HepG2 (cell line): Measurements from ENCODE around the gene GTF3C5. TPM values are rescaled to one million over a fixed set of nuclear protein-coding genes. Genes with fewer than 3 reads are reported as not detected.
A peak's percentile ranks its signal among the peaks of the same experiment; 100 is the strongest.

Source experiments
- ETV5 ChIP-seq: IDR thresholded peaks from 2 replicates; pipeline ENCODE4 v1.6.1; 2018; ENCODE audit warnings: missing biosample characterization, missing genetic modification reagents, inconsistent platforms, borderline replicate concordance
- KDM2A ChIP-seq: sonication (generic); formaldehyde crosslinking; IDR thresholded peaks from 2 replicates; pipeline ENCODE4 v1.4.0; 2020; ENCODE audit warnings: low read depth, missing genetic modification reagents, borderline replicate concordance
- SNRNP70 ChIP-seq: fragments of 200-400 bp; formaldehyde crosslinking; IDR thresholded peaks from 2 replicates; pipeline ENCODE4 v1.6.1; 2017; ENCODE audit warnings: mild to moderate bottlenecking, low read depth, low read length, moderate library complexity
- ZNF550 ChIP-seq: sonication (generic); formaldehyde crosslinking; IDR thresholded peaks from 2 replicates; pipeline ENCODE4 v1.4.0; 2020; ENCODE audit warnings: mild to moderate bottlenecking, missing genetic modification reagents, borderline replicate concordance
- ZNF788 ChIP-seq: sonication (generic); formaldehyde crosslinking; IDR thresholded peaks from 2 replicates; pipeline ENCODE4 v1.5.0; 2020; ENCODE audit warnings: mild to moderate bottlenecking, missing genetic modification reagents, borderline replicate concordance
- polyA plus RNA-seq, 8 experiments: library from polyadenylated mRNA; depleted of rRNA in 3 of 8; stranded (reverse) in 7 of 8; unstranded in 1 of 8; fragments of >200 nt; fragmentation: Illumina TruSeq in 4 of 8; extraction: Trizol in 4 of 8; gene quantifications; 2 replicates each; pipeline versions ENCODE4 v1.2.1 to v1.2.3, GENCODE V29; 2011 to 2016; ENCODE audit warnings: low read depth in 4 of 8, missing spikeins in 1 of 8, mixed read lengths in 1 of 8; ENCODE audit not compliant: insufficient read depth in 1 of 8
- total RNA-seq, 5 experiments: library from RNA; depleted of rRNA; stranded (reverse); fragments of >200 nt; fragmentation: Illumina TruSeq; extraction: Trizol; gene quantifications; 2 replicates each; pipeline ENCODE4 v1.2.3, GENCODE V29; 2016; ENCODE audit warnings: low read depth in 1 of 5
- TF ChIP-seq, protein P1 (sequence below): sonication (generic); formaldehyde crosslinking; IDR thresholded peaks from 2 replicates; pipeline ENCODE4 v1.4.0; 2020; ENCODE audit warnings: missing genetic modification reagents
- TF ChIP-seq, protein P2 (sequence below): sonication (generic); formaldehyde crosslinking; IDR thresholded peaks from 2 replicates; pipeline ENCODE4 v1.5.0; 2020; ENCODE audit warnings: missing genetic modification reagents, mild to moderate bottlenecking, borderline replicate concordance
- TF ChIP-seq, protein P3 (sequence below): sonication (generic); formaldehyde crosslinking; IDR thresholded peaks from 2 replicates; pipeline ENCODE4 v1.4.0; 2020; ENCODE audit warnings: missing genetic modification reagents
- TF ChIP-seq, protein P4 (sequence below): sonication (generic); formaldehyde crosslinking; IDR thresholded peaks from 2 replicates; pipeline ENCODE4 v1.5.0; 2020; ENCODE audit warnings: mild to moderate bottlenecking, missing genetic modification reagents, borderline replicate concordance

Gene GTF3C5
- total and polyA plus RNA-seq, 2 of the 13 experiments (the other 11 are each of a cell fraction or from before 2014, with no cell fraction given), result 66.9 to 92.6 TPM

DNA sequence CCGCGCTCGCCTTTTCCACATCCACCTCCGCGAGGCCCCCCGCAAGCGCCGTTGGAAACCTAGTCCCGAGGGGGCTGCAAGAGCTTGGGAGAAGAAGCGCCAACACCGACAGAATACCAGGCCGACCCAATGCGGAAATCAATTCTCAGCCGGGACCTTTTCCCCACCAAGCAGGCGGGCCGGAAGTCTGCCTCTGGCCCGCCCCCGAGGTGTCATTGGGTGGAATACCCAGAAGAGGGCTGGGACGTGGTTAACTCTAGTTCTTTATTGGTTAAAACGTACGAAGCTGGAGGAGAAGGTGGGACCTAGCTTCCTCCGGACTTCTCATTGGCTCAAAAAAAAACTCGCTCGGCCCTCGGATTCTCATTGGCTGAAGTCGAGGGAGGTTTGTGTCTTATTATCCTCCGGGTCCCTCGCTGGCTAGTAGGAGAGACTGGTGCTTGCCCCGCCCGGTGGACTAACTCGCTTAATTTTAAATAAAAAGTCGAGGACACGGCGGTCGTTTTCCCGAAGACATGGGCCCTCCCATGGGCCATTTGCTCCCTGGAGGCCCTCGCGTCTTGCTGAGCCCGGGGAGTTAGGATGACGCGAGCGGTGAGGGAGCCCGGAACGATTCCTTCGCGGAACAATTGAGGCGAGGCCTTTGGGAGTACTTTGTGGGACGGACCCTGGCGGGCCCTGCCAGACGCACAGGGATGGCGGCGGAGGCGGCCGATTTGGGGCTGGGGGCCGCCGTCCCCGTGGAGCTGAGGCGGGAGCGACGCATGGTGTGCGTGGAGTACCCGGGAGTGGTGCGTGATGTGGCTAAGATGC lies at the start of gene GTF3C5 (continued):
- TF ChIP-seq, protein P1, sequence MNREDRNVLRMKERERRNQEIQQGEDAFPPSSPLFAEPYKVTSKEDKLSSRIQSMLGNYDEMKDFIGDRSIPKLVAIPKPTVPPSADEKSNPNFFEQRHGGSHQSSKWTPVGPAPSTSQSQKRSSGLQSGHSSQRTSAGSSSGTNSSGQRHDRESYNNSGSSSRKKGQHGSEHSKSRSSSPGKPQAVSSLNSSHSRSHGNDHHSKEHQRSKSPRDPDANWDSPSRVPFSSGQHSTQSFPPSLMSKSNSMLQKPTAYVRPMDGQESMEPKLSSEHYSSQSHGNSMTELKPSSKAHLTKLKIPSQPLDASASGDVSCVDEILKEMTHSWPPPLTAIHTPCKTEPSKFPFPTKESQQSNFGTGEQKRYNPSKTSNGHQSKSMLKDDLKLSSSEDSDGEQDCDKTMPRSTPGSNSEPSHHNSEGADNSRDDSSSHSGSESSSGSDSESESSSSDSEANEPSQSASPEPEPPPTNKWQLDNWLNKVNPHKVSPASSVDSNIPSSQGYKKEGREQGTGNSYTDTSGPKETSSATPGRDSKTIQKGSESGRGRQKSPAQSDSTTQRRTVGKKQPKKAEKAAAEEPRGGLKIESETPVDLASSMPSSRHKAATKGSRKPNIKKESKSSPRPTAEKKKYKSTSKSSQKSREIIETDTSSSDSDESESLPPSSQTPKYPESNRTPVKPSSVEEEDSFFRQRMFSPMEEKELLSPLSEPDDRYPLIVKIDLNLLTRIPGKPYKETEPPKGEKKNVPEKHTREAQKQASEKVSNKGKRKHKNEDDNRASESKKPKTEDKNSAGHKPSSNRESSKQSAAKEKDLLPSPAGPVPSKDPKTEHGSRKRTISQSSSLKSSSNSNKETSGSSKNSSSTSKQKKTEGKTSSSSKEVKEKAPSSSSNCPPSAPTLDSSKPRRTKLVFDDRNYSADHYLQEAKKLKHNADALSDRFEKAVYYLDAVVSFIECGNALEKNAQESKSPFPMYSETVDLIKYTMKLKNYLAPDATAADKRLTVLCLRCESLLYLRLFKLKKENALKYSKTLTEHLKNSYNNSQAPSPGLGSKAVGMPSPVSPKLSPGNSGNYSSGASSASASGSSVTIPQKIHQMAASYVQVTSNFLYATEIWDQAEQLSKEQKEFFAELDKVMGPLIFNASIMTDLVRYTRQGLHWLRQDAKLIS (CRISPR knock-in tag), result no peak
- TF ChIP-seq, protein P2, sequence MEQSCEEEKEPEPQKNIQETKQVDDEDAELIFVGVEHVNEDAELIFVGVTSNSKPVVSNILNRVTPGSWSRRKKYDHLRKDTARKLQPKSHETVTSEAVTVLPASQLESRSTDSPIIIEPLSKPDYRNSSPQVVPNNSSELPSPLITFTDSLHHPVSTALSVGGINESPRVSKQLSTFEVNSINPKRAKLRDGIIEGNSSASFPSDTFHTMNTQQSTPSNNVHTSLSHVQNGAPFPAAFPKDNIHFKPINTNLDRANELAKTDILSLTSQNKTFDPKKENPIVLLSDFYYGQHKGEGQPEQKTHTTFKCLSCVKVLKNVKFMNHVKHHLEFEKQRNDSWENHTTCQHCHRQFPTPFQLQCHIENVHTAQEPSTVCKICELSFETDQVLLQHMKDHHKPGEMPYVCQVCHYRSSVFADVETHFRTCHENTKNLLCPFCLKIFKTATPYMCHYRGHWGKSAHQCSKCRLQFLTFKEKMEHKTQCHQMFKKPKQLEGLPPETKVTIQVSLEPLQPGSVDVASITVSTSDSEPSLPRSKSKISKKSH, result 0 out of 2 replicates have a peak, but pooled peaks have one; percentile 62
- TF ChIP-seq, protein P3, sequence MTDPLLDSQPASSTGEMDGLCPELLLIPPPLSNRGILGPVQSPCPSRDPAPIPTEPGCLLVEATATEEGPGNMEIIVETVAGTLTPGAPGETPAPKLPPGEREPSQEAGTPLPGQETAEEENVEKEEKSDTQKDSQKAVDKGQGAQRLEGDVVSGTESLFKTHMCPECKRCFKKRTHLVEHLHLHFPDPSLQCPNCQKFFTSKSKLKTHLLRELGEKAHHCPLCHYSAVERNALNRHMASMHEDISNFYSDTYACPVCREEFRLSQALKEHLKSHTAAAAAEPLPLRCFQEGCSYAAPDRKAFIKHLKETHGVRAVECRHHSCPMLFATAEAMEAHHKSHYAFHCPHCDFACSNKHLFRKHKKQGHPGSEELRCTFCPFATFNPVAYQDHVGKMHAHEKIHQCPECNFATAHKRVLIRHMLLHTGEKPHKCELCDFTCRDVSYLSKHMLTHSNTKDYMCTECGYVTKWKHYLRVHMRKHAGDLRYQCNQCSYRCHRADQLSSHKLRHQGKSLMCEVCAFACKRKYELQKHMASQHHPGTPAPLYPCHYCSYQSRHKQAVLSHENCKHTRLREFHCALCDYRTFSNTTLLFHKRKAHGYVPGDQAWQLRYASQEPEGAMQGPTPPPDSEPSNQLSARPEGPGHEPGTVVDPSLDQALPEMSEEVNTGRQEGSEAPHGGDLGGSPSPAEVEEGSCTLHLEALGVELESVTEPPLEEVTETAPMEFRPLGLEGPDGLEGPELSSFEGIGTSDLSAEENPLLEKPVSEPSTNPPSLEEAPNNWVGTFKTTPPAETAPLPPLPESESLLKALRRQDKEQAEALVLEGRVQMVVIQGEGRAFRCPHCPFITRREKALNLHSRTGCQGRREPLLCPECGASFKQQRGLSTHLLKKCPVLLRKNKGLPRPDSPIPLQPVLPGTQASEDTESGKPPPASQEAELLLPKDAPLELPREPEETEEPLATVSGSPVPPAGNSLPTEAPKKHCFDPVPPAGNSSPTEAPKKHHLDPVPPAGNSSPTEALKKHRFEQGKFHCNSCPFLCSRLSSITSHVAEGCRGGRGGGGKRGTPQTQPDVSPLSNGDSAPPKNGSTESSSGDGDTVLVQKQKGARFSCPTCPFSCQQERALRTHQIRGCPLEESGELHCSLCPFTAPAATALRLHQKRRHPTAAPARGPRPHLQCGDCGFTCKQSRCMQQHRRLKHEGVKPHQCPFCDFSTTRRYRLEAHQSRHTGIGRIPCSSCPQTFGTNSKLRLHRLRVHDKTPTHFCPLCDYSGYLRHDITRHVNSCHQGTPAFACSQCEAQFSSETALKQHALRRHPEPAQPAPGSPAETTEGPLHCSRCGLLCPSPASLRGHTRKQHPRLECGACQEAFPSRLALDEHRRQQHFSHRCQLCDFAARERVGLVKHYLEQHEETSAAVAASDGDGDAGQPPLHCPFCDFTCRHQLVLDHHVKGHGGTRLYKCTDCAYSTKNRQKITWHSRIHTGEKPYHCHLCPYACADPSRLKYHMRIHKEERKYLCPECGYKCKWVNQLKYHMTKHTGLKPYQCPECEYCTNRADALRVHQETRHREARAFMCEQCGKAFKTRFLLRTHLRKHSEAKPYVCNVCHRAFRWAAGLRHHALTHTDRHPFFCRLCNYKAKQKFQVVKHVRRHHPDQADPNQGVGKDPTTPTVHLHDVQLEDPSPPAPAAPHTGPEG (CRISPR knock-in tag), result no peak
- TF ChIP-seq ZNF550 (CRISPR knock-in tag) (no peak), KDM2A (CRISPR knock-in tag) (peak; percentile 76; the same call in 1 of the 2 replicates), ETV5 (no peak; the same call in 1 of the 2 replicates), SNRNP70 (no peak), ZNF788 (CRISPR knock-in tag) (peak; percentile 93)
- TF ChIP-seq, protein P4, sequence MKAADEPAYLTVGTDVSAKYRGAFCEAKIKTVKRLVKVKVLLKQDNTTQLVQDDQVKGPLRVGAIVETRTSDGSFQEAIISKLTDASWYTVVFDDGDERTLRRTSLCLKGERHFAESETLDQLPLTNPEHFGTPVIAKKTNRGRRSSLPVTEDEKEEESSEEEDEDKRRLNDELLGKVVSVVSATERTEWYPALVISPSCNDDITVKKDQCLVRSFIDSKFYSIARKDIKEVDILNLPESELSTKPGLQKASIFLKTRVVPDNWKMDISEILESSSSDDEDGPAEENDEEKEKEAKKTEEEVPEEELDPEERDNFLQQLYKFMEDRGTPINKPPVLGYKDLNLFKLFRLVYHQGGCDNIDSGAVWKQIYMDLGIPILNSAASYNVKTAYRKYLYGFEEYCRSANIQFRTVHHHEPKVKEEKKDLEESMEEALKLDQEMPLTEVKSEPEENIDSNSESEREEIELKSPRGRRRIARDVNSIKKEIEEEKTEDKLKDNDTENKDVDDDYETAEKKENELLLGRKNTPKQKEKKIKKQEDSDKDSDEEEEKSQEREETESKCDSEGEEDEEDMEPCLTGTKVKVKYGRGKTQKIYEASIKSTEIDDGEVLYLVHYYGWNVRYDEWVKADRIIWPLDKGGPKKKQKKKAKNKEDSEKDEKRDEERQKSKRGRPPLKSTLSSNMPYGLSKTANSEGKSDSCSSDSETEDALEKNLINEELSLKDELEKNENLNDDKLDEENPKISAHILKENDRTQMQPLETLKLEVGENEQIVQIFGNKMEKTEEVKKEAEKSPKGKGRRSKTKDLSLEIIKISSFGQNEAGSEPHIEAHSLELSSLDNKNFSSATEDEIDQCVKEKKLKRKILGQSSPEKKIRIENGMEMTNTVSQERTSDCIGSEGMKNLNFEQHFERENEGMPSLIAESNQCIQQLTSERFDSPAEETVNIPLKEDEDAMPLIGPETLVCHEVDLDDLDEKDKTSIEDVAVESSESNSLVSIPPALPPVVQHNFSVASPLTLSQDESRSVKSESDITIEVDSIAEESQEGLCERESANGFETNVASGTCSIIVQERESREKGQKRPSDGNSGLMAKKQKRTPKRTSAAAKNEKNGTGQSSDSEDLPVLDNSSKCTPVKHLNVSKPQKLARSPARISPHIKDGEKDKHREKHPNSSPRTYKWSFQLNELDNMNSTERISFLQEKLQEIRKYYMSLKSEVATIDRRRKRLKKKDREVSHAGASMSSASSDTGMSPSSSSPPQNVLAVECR (CRISPR knock-in tag), result peak; percentile 84
